Neural crest cell (in vitro differentiated cells): ENCODE results near the gene ZNF454. TPM values are rescaled to one million over a fixed set of nuclear protein-coding genes. Genes with fewer than 3 reads are reported as not detected.

ENCODE experiments used
- DNase-seq: peaks from one replicate; pipeline ENCODE4 v3.0.0; 2021; ENCODE audit warnings: low read depth, mixed read lengths, low spot score
- H3K27ac Mint-ChIP-seq: one replicate; pipeline ENCODE4 v1.8.0; 2021; ENCODE audit warnings: mild to moderate bottlenecking, mixed read lengths; ENCODE audit not compliant: unreplicated experiment
- H3K27me3 Mint-ChIP-seq: 2 replicates; pipeline ENCODE4 v1.8.0; 2021; ENCODE audit warnings: low read depth, mild to moderate bottlenecking, mixed read lengths
- H3K36me3 Mint-ChIP-seq: 2 replicates; pipeline ENCODE4 v1.8.0; 2021; ENCODE audit warnings: low read depth, mild to moderate bottlenecking, mixed read lengths
- H3K4me1 Mint-ChIP-seq: 2 replicates; pipeline ENCODE4 v1.8.0; 2021; ENCODE audit warnings: mixed read lengths
- H3K4me3 Mint-ChIP-seq: one replicate; pipeline ENCODE4 v1.8.0; 2021; ENCODE audit warnings: mild to moderate bottlenecking, mixed read lengths
- H3K9me3 Mint-ChIP-seq: 2 replicates; pipeline ENCODE4 v1.8.0; 2021; ENCODE audit warnings: mixed read lengths
- CTCF ChIP-seq: fragments of 200-600 bp; sonication (generic); conservative IDR thresholded peaks from 2 replicates; pipeline ENCODE4 v1.5.0; 2021; ENCODE audit warnings: antibody characterized with exemption, mild to moderate bottlenecking
- total RNA-seq: library from RNA; stranded (reverse); gene quantifications from 2 replicates; pipeline ENCODE4 v1.2.1, GENCODE V29; 2021

Gene ZNF454
- total RNA-seq, 1 donor from 2014 or later: 0.26 TPM

GRCh38 chr5:178983728-178984127 lies 42.7 kb downstream of the ZNF454 start:
- H3K27ac Mint-ChIP-seq: no peak overlapping the region
- peaks cover 2% of the 10 kb centered on the region for H3K27me3 Mint-ChIP-seq
- no peaks in the 10 kb centered on the region for H3K36me3 Mint-ChIP-seq
- no peak for TF ChIP-seq CTCF
- peaks cover 2% of the 10 kb centered on the region for H3K9me3 Mint-ChIP-seq
- H3K4me3 Mint-ChIP-seq: no peak overlapping the region
- no peak for DNase-seq
- no peaks in the 10 kb centered on the region for H3K4me1 Mint-ChIP-seq

- no peak for TF ChIP-seq CTCF
- DNase-seq: no peak
- peaks cover 2% of the 10 kb centered on the region for H3K9me3 Mint-ChIP-seq
- peaks cover 2% of the 10 kb centered on the region for H3K27me3 Mint-ChIP-seq
- H3K4me1 Mint-ChIP-seq: no peaks in the 10 kb centered on the region
- H3K27ac Mint-ChIP-seq: no peak overlapping the region
- H3K4me3 Mint-ChIP-seq: no peak overlapping the region
- no peaks in the 10 kb centered on the region for H3K36me3 Mint-ChIP-seq
Observed at GRCh38 chr5:178984145-178985072, 43.4 kb downstream of the ZNF454 start.

GRCh38 chr5:178986326-178986960 lies 45.4 kb downstream of the ZNF454 start:
- Mint-ChIP-seq H3K27me3 (peaks cover 6% of the 10 kb centered on the region), H3K36me3 (no peaks in the 10 kb centered on the region), H3K4me1 (no peaks in the 10 kb centered on the region), H3K27ac (no peak overlapping the region), H3K4me3 (no peak overlapping the region), H3K9me3 (peaks cover 5% of the 10 kb centered on the region)
- TF ChIP-seq CTCF: no peak
- no peak for DNase-seq

DNA sequence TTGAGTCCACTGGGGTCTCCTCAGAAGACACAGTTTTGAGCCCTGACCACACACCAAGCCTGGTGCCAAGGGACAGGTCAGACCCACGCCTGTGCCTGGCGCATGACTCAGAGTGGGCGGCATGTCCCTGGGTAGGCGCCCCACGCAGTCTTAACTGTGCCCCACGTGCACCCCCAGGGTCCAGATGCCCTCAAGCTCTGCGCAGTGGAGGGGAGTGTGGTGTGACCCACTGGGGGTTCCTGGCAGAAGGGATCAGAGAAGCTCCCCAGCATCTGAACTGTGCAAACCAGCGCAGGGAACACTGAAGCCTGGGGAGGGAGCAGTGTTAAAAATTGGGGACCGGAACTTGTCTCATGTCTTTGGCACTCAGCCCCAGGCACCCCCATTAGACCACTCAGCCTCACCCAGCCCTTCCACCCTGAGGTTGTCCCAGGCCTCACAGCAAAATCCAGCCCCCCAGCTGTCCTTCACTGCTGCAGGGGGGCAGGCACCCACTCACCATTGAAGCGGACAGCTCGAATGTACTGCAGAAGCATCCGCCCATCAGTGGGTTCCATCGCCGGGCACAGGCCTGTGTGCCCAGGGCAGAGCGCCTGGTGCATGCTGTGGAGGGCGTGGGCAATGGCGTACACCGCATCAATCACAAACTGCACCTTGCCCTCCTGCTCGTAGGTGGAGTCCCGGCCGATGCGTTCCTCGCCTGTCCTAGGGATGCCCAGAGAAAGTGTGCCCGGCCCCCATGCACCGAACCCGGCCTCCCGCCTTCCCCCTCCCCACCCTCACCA lies 47.6 kb downstream of the ZNF454 start:
- DNase-seq: no peak
- Mint-ChIP-seq H3K4me1 (no peaks in the 10 kb centered on the region), H3K36me3 (no peaks in the 10 kb centered on the region), H3K9me3 (peaks cover 5% of the 10 kb centered on the region), H3K27me3 (peaks cover 26% of the 10 kb centered on the region), H3K27ac (no peak overlapping the region), H3K4me3 (no peak overlapping the region)
- no peak for TF ChIP-seq CTCF

- H3K4me1 Mint-ChIP-seq: no peaks in the 10 kb centered on the region
- no peak for TF ChIP-seq CTCF
- no peak overlapping the region for H3K4me3 Mint-ChIP-seq
- H3K36me3 Mint-ChIP-seq: no peaks in the 10 kb centered on the region
- no peak overlapping the region for H3K27ac Mint-ChIP-seq
- no peak for DNase-seq
- H3K9me3 Mint-ChIP-seq: peaks cover 5% of the 10 kb centered on the region
- H3K27me3 Mint-ChIP-seq: peaks cover 33% of the 10 kb centered on the region
Observed at GRCh38 chr5:178989311-178989710, 48.3 kb downstream of the ZNF454 start.
